ENCODE results near the gene SNX33.
A peak's percentile ranks its signal among the peaks of the same experiment; 100 is the strongest.
"Not testable (repeated sequence)": the region's sequence is repeated elsewhere in the genome, so short reads cannot be mapped to it uniquely, and the experiment has no call there.

SNX33 gene

GRCh38 chr15:75647370-75648155 is at the start of gene SNX33:
TSS of gene SNX33 (plus strand) at chr15:75647912. CDS start at chr15:75649103, 1,191 bp downstream.
- DNase-seq (ENCODE audit: low read depth in 2 of 2): peak in 1 of 2 donors; percentile 34

- no peak for DNase-seq (ENCODE audit: low read depth in 2 of 2)
Measured at GRCh38 chr15:75598361-75598760, 49.4 kb upstream of the SNX33 start.

GRCh38 chr15:75599401-75599800 is 48.3 kb upstream of the SNX33 start:
- no peak for DNase-seq (ENCODE audit: low read depth in 2 of 2)

- DNase-seq (ENCODE audit: low read depth in 2 of 2): no peak
Measured at GRCh38 chr15:75606026-75606425, 41.7 kb upstream of the SNX33 start.

- DNase-seq (ENCODE audit: low read depth in 2 of 2): no peak
Measured at GRCh38 chr15:75606711-75607699, 40.7 kb upstream of the SNX33 start.

- DNase-seq (ENCODE audit: low read depth in 2 of 2): no peak
Measured at GRCh38 chr15:75616766-75617165, 30.9 kb upstream of the SNX33 start.

- DNase-seq (ENCODE audit: low read depth in 2 of 2): no peak
Measured at GRCh38 chr15:75620058-75620820, 27.5 kb upstream of the SNX33 start.

- DNase-seq (ENCODE audit: low read depth in 2 of 2): no peak
Measured at GRCh38 chr15:75620841-75621391, 26.8 kb upstream of the SNX33 start.

- DNase-seq (ENCODE audit: low read depth in 2 of 2): no peak
Measured at GRCh38 chr15:75622505-75622904, 25.2 kb upstream of the SNX33 start.

GRCh38 chr15:75625542-75626347 is 22.0 kb upstream of the SNX33 start, which contains the start of gene SNUPN:
TSS of gene SNUPN (minus strand) at chr15:75625725. CDS start at chr15:75621051, 4,674 bp downstream.
- peak; percentile 83 for DNase-seq (ENCODE audit: low read depth in 2 of 2)

GRCh38 chr15:75631935-75632334 is 15.8 kb upstream of the SNX33 start:
- DNase-seq (ENCODE audit: low read depth in 2 of 2): no peak

- not testable (repeated sequence) for DNase-seq (ENCODE audit: low read depth in 2 of 2)
Measured at GRCh38 chr15:75633922-75634321, 13.8 kb upstream of the SNX33 start.

GRCh38 chr15:75636026-75636425 is 11.7 kb upstream of the SNX33 start:
- no peak for DNase-seq (ENCODE audit: low read depth in 2 of 2)

GRCh38 chr15:75637245-75638009 is 10.3 kb upstream of the SNX33 start:
- no peak for DNase-seq (ENCODE audit: low read depth in 2 of 2)

- no peak for DNase-seq (ENCODE audit: low read depth in 2 of 2)
Measured at GRCh38 chr15:75639191-75639708, 8.5 kb upstream of the SNX33 start.

GRCh38 chr15:75639709-75640482 is 7.8 kb upstream of the SNX33 start, which contains the start of gene IMP3:
TSS of gene IMP3 (minus strand) at chr15:75640224. CDS start at chr15:75640168, 56 bp downstream.
- peak; percentile 83 to 85 for DNase-seq (ENCODE audit: low read depth in 2 of 2)

GRCh38 chr15:75640483-75641178 is 7.1 kb upstream of the SNX33 start:
- DNase-seq (ENCODE audit: low read depth in 2 of 2): no peak

- no peak for DNase-seq (ENCODE audit: low read depth in 2 of 2)
Measured at GRCh38 chr15:75641179-75641503, 6.6 kb upstream of the SNX33 start.

Data from stimulated activated CD8-positive, alpha-beta memory T cell treated with anti-CD3 and anti-CD28 coated beads, Interleukin-7, amount 100 ng/mL, for 1 hour (primary cell).